Kidney (tissue), 14 donors: Measurements from ENCODE around the gene RPUSD2. TPM values are rescaled to one million over a fixed set of nuclear protein-coding genes. Genes with fewer than 3 reads are reported as not detected.

Experiments used
- DNase-seq, 5 donors: peaks; one replicate each; pipeline ENCODE4 v3.0.0-alpha.2; 2013 to 2020
- FAIRE-seq: peaks from 2 replicates; lab custom pipeline; 2012; peaks lifted over from hg19 to GRCh38; lab: Jason Lieb, UNC
- H3K27ac ChIP-seq, 2 donors: one replicate each; pipeline ENCODE4 v1.7.0; 2013; ENCODE audit warnings: low read depth in 2 of 2, low read length in 2 of 2, inconsistent platforms in 1 of 2
- H3K27me3 ChIP-seq: one replicate; pipeline ENCODE4 v1.7.1; 2013; ENCODE audit warnings: low read length, inconsistent platforms; ENCODE audit not compliant: control insufficient read depth, insufficient read depth
- H3K36me3 ChIP-seq, 3 donors: one replicate each; pipeline versions ENCODE4 v1.7.0 to v1.7.1; 2013; ENCODE audit warnings: low read length in 3 of 3, control low read depth in 1 of 3, inconsistent platforms in 1 of 3; ENCODE audit not compliant: insufficient read depth in 3 of 3, control insufficient read depth in 2 of 3
- H3K4me1 ChIP-seq, 3 donors: one replicate each; pipeline versions ENCODE4 v1.7.0 to v1.7.1; 2013; ENCODE audit warnings: low read length in 3 of 3, inconsistent platforms in 1 of 3, low read depth in 1 of 3; ENCODE audit not compliant: control insufficient read depth in 2 of 3, insufficient read depth in 2 of 3
- H3K4me3 ChIP-seq, 3 donors: one replicate each; pipeline versions ENCODE4 v1.7.0 to v1.8.1; 2013; ENCODE audit warnings: low read length in 3 of 3, control low read depth in 1 of 3, inconsistent platforms in 1 of 3
- H3K9ac ChIP-seq, 3 donors: one replicate each; pipeline versions ENCODE4 v1.7.0 to v1.7.1; 2013; ENCODE audit warnings: low read length in 3 of 3, control low read depth in 1 of 3, inconsistent platforms in 1 of 3
- H3K9me3 ChIP-seq, 3 donors: one replicate each; pipeline versions ENCODE4 v1.7.0 to v1.7.1; 2013; ENCODE audit warnings: low read length in 3 of 3, control low read depth in 1 of 3, inconsistent platforms in 1 of 3; ENCODE audit not compliant: control insufficient read depth in 2 of 3, insufficient read depth in 1 of 3
- CTCF ChIP-seq: IDR thresholded peaks from 3 replicates; pipeline ENCODE4 v1.5.1; 2012; ENCODE audit warnings: mild to moderate bottlenecking, moderate library complexity, borderline replicate concordance; ENCODE audit not compliant: insufficient read depth; ENCODE audit errors: extremely low read depth
- intact Hi-C: fragments of 100-400 bp; cut with DNase I; formaldehyde crosslinking; loops from one replicate; pipeline ENCODE4 v1.11.1; 2022
- polyA plus RNA-seq: library from polyadenylated mRNA; stranded (reverse); fragments of 350-450 nt; fragmentation: Illumina TruSeq; extraction: RNeasy Lipid Tissue Mini Kit (QIAGEN cat#74804); gene quantifications from one replicate; pipeline ENCODE4 v1.2.3, GENCODE V29; 2014; ENCODE audit warnings: low read depth, low replicate concordance; ENCODE audit not compliant: insufficient read depth
- total RNA-seq: library from RNA; stranded (reverse); fragmentation: NEBNext Ultra II Directional; extraction: Animal tissue kit (Norgen Biotek cat#: 25700); gene quantifications from one replicate; pipeline ENCODE4 v1.2.1, GENCODE V29; 2021
- donor health status: control.
- donor health status: control.
- donor health status: control.
- donor health status: control.
- donor health status: control.
- donor health status: DM: yes; HTN: yes; CAD: no.
- donor health status: Normal renal cell carcinoma (clear cell type).

Gene RPUSD2
- total and polyA plus RNA-seq, 2 donors from 2014 or later, result 9.8 to 12.7 TPM

GRCh38 chr15:40525855-40526254, 43.2 kb upstream of the RPUSD2 start:
- Histone ChIP-seq H3K9ac (no peak overlapping the region), H3K36me3 (no peaks in the 10 kb centered on the region), H3K9me3 (no peaks in the 10 kb centered on the region), H3K4me1 (no peaks in the 10 kb centered on the region), H3K4me3 (no peak overlapping the region), H3K27me3 (no peaks in the 10 kb centered on the region), H3K27ac (no peak overlapping the region)
- no peak for TF ChIP-seq CTCF
- FAIRE-seq (no peak), DNase-seq (no peak)
- intact Hi-C loops, result no loop called here

- DNase-seq (no peak), FAIRE-seq (no peak)
- Histone ChIP-seq H3K27ac (no peak overlapping the region), H3K36me3 (no peaks in the 10 kb centered on the region), H3K4me3 (no peak overlapping the region), H3K9ac (no peak overlapping the region), H3K4me1 (no peaks in the 10 kb centered on the region), H3K9me3 (no peaks in the 10 kb centered on the region), H3K27me3 (no peaks in the 10 kb centered on the region)
- TF ChIP-seq CTCF, result no peak
- intact Hi-C loops, result no loop called here
Measured at GRCh38 chr15:40528801-40529200, 40.3 kb upstream of the RPUSD2 start.

GRCh38 chr15:40533763-40534364, 35.2 kb upstream of the RPUSD2 start:
- no peaks in the 10 kb centered on the region for H3K27me3 ChIP-seq
- TF ChIP-seq CTCF, result no peak
- intact Hi-C loops, result no loop called here
- FAIRE-seq (no peak), DNase-seq (no peak)
- H3K36me3 ChIP-seq, result no peaks in the 10 kb centered on the region
- H3K4me1 ChIP-seq, result no peaks in the 10 kb centered on the region
- H3K4me3 ChIP-seq, result no peak overlapping the region
- H3K27ac ChIP-seq, result no peak overlapping the region
- no peaks in the 10 kb centered on the region for H3K9me3 ChIP-seq
- no peak overlapping the region for H3K9ac ChIP-seq

GRCh38 chr15:40534371-40534770, 34.7 kb upstream of the RPUSD2 start:
- no peaks in the 10 kb centered on the region for H3K36me3 ChIP-seq
- no peak overlapping the region for H3K27ac ChIP-seq
- no peaks in the 10 kb centered on the region for H3K27me3 ChIP-seq
- H3K4me3 ChIP-seq, result no peak overlapping the region
- no peaks in the 10 kb centered on the region for H3K9me3 ChIP-seq
- no peak for TF ChIP-seq CTCF
- intact Hi-C loops, result no loop called here
- H3K4me1 ChIP-seq, result no peaks in the 10 kb centered on the region
- no peak for DNase-seq
- no peak for FAIRE-seq
- H3K9ac ChIP-seq, result no peak overlapping the region
